HepG2 (cell line): Measurements from ENCODE around the gene LENEP. TPM values are rescaled to one million over a fixed set of nuclear protein-coding genes. Genes with fewer than 3 reads are reported as not detected.
A peak's percentile ranks its signal among the peaks of the same experiment; 100 is the strongest.

Experiments
- ASH2L ChIP-seq: fragments of 300-600, 200-600 bp; sonication (generic); IDR thresholded peaks from 2 replicates; pipeline ENCODE4 v1.7.0; 2017; ENCODE audit warnings: low read depth, mild to moderate bottlenecking, moderate library complexity, mixed read lengths, low read length; ENCODE audit not compliant: insufficient read length
- DR1 ChIP-seq: sonication (generic); formaldehyde crosslinking; IDR thresholded peaks from 2 replicates; pipeline ENCODE4 v1.8.0; 2021; ENCODE audit warnings: mild to moderate bottlenecking, missing genetic modification reagents, inconsistent platforms
- ETS1 ChIP-seq: sonication (generic); formaldehyde crosslinking; IDR thresholded peaks from 2 replicates; pipeline ENCODE4 v1.4.0; 2020; ENCODE audit warnings: missing genetic modification reagents
- FLYWCH1 ChIP-seq: sonication (generic); formaldehyde crosslinking; IDR thresholded peaks from 2 replicates; pipeline ENCODE4 v1.8.1; 2023; ENCODE audit warnings: mild to moderate bottlenecking, missing genetic modification reagents
- HDAC2 ChIP-seq: sonication (generic); formaldehyde crosslinking; IDR thresholded peaks from 2 replicates; pipeline ENCODE4 v1.4.0; 2020; ENCODE audit warnings: missing genetic modification reagents
- KDM5A ChIP-seq: fragments of 200-600 bp; sonication (generic); IDR thresholded peaks from 2 replicates; pipeline ENCODE4 v1.7.0; 2018; ENCODE audit warnings: antibody characterized with exemption, mild to moderate bottlenecking, low read length, borderline replicate concordance
- NR2C2 ChIP-seq: sonication (generic); formaldehyde crosslinking; IDR thresholded peaks from 2 replicates; pipeline ENCODE4 v1.4.0; 2020; ENCODE audit warnings: missing genetic modification reagents, mild to moderate bottlenecking, moderate library complexity, borderline replicate concordance
- PBX3 ChIP-seq: sonication (generic); formaldehyde crosslinking; IDR thresholded peaks from 2 replicates; pipeline ENCODE4 v1.8.1; 2023; ENCODE audit warnings: missing genetic modification reagents, inconsistent platforms, borderline replicate concordance
- POLR2AphosphoS2 ChIP-seq: IDR thresholded peaks from 2 replicates; pipeline ENCODE4 v1.6.1; 2011; ENCODE audit warnings: low read depth, low read length, improper control_type of control experiment
- SMC3 ChIP-seq: IDR thresholded peaks from 2 replicates; pipeline ENCODE4 v1.6.1; 2011; ENCODE audit warnings: low read length, improper control_type of control experiment
- SMYD3 ChIP-seq: sonication (generic); formaldehyde crosslinking; IDR thresholded peaks from 2 replicates; pipeline ENCODE4 v1.8.1; 2023; ENCODE audit warnings: mild to moderate bottlenecking, missing genetic modification reagents
- SP4 ChIP-seq: sonication (generic); formaldehyde crosslinking; IDR thresholded peaks from 2 replicates; pipeline ENCODE4 v1.8.1; 2023; ENCODE audit warnings: mild to moderate bottlenecking, missing genetic modification reagents
- ZBTB3 ChIP-seq: sonication (generic); formaldehyde crosslinking; IDR thresholded peaks from 2 replicates; pipeline ENCODE4 v1.4.0; 2020; ENCODE audit warnings: low read depth, mild to moderate bottlenecking, moderate library complexity, missing genetic modification reagents, borderline replicate concordance
- ZC3H4 ChIP-seq: sonication (generic); formaldehyde crosslinking; IDR thresholded peaks from 2 replicates; pipeline ENCODE4 v1.4.0; 2020; ENCODE audit warnings: missing genetic modification reagents, borderline replicate concordance
- ZNF10 ChIP-seq: sonication (generic); formaldehyde crosslinking; IDR thresholded peaks from 2 replicates; pipeline ENCODE4 v1.4.0; 2020; ENCODE audit warnings: mild to moderate bottlenecking, low read depth, missing genetic modification reagents, borderline replicate concordance
- ZNF124 ChIP-seq: sonication (generic); formaldehyde crosslinking; IDR thresholded peaks from 2 replicates; pipeline ENCODE4 v1.4.0; 2020; ENCODE audit warnings: missing genetic modification reagents
- ZNF274 ChIP-seq: sonication (generic); formaldehyde crosslinking; IDR thresholded peaks from 2 replicates; pipeline ENCODE4 v1.5.1; 2020; ENCODE audit warnings: mild to moderate bottlenecking, missing genetic modification reagents
- ZNF614 ChIP-seq: IDR thresholded peaks from 2 replicates; pipeline ENCODE4 v1.6.1; 2018; ENCODE audit warnings: missing biosample characterization, missing genetic modification reagents, inconsistent platforms, borderline replicate concordance
- ZNF691 ChIP-seq: sonication (generic); formaldehyde crosslinking; IDR thresholded peaks from 2 replicates; pipeline ENCODE4 v1.4.0; 2020; ENCODE audit warnings: missing genetic modification reagents, low read depth, mild to moderate bottlenecking, borderline replicate concordance
- ZSCAN20 ChIP-seq: sonication (generic); formaldehyde crosslinking; IDR thresholded peaks from 2 replicates; pipeline ENCODE4 v1.4.0; 2020; ENCODE audit warnings: missing genetic modification reagents, mild to moderate bottlenecking, borderline replicate concordance
- polyA plus RNA-seq, 8 experiments: library from polyadenylated mRNA; depleted of rRNA in 3 of 8; stranded (reverse) in 7 of 8; unstranded in 1 of 8; fragments of >200 nt; fragmentation: Illumina TruSeq in 4 of 8; extraction: Trizol in 4 of 8; gene quantifications; 2 replicates each; pipeline versions ENCODE4 v1.2.1 to v1.2.3, GENCODE V29; 2011 to 2016; ENCODE audit warnings: low read depth in 4 of 8, missing spikeins in 1 of 8, mixed read lengths in 1 of 8; ENCODE audit not compliant: insufficient read depth in 1 of 8
- total RNA-seq, 5 experiments: library from RNA; depleted of rRNA; stranded (reverse); fragments of >200 nt; fragmentation: Illumina TruSeq; extraction: Trizol; gene quantifications; 2 replicates each; pipeline ENCODE4 v1.2.3, GENCODE V29; 2016; ENCODE audit warnings: low read depth in 1 of 5
- TF ChIP-seq, protein P1 (sequence below): sonication (generic); formaldehyde crosslinking; IDR thresholded peaks from 2 replicates; pipeline ENCODE4 v1.5.0; 2020; ENCODE audit warnings: missing genetic modification reagents
- TF ChIP-seq, protein P2 (sequence below): sonication (generic); formaldehyde crosslinking; conservative IDR thresholded peaks from 2 replicates; pipeline ENCODE4 v1.5.0; 2020; ENCODE audit warnings: missing genetic modification reagents
- TF ChIP-seq, protein P3 (sequence below): sonication (generic); formaldehyde crosslinking; IDR thresholded peaks from 2 replicates; pipeline ENCODE4 v1.4.0; 2020; ENCODE audit warnings: mild to moderate bottlenecking, missing genetic modification reagents

LENEP gene
- total and polyA plus RNA-seq, 2 of the 13 experiments (the other 11 are each of a cell fraction or from before 2014, with no cell fraction given) = 0.29 TPM; not detected in 1

DNA sequence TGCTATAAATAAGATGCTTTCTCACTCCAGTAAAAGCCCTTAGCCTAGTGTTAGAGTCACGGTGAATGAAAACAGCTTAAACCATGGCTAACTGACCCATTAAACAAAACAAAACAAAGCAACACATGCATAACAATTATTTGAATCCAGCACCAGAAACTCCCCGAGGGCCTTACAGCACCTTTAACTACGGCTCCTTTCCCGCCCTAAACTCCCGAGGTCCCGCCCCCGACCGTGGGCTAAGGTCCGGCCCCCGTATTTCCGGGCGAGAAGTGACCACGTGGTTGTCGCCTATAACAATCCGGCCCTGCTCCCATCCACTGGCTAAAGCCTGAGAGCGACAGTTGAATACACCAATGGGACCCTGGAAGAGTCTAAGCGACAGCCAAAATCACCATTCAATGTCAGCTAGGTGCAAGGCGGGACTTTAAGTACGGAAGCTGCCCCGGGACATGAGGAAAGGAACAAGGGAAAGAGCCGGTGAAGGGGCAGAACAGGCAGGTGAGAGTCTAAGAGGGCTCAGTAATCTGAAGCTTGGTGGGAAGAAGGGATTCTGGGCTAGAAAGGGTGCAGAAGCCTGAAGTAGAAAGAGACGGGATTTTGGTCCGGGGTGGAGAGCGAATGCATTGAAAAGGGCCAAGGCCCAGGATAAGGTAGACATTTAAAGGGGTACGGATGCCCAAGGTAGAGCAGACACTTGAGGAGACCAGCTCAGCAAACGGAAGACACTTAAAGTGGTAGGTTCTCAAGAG lies 10.3 kb upstream of the LENEP start, which contains the start of gene FLAD1 (continued):
- TF ChIP-seq, protein P1, sequence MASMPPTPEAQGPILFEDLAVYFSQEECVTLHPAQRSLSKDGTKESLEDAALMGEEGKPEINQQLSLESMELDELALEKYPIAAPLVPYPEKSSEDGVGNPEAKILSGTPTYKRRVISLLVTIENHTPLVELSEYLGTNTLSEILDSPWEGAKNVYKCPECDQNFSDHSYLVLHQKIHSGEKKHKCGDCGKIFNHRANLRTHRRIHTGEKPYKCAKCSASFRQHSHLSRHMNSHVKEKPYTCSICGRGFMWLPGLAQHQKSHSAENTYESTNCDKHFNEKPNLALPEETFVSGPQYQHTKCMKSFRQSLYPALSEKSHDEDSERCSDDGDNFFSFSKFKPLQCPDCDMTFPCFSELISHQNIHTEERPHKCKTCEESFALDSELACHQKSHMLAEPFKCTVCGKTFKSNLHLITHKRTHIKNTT (CRISPR knock-in tag) = no peak
- TF ChIP-seq PBX3 (CRISPR knock-in tag) (peak; percentile 99), ETS1 (CRISPR knock-in tag) (no peak), SMC3 (no peak), ZSCAN20 (CRISPR knock-in tag) (no peak), ZC3H4 (CRISPR knock-in tag) (no peak), ZBTB3 (no peak), ZNF691 (CRISPR knock-in tag) (0 out of 2 replicates have a peak, but pooled peaks have one; percentile 47), POLR2AphosphoS2 (no peak), FLYWCH1 (CRISPR knock-in tag) (no peak), ZNF274 (CRISPR knock-in tag) (no peak), SMYD3 (no peak), ZNF124 (CRISPR knock-in tag) (peak; percentile 74; the same call in 1 of the 2 replicates), KDM5A (peak; percentile 76; the same call in 1 of the 2 replicates), ZNF614 (no peak), ASH2L (peak; percentile 84), NR2C2 (peak; percentile 64; the same call in 1 of the 2 replicates), HDAC2 (CRISPR knock-in tag) (peak; percentile 77; the same call in 1 of the 2 replicates), ZNF10 (CRISPR knock-in tag) (no peak), SP4 (CRISPR knock-in tag) (peak; percentile 37; the same call in 1 of the 2 replicates), DR1 (CRISPR knock-in tag) (peak; percentile 59)
- TF ChIP-seq, protein P2, sequence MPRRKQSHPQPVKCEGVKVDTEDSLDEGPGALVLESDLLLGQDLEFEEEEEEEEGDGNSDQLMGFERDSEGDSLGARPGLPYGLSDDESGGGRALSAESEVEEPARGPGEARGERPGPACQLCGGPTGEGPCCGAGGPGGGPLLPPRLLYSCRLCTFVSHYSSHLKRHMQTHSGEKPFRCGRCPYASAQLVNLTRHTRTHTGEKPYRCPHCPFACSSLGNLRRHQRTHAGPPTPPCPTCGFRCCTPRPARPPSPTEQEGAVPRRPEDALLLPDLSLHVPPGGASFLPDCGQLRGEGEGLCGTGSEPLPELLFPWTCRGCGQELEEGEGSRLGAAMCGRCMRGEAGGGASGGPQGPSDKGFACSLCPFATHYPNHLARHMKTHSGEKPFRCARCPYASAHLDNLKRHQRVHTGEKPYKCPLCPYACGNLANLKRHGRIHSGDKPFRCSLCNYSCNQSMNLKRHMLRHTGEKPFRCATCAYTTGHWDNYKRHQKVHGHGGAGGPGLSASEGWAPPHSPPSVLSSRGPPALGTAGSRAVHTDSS (CRISPR knock-in tag) = no peak
- TF ChIP-seq, protein P3, sequence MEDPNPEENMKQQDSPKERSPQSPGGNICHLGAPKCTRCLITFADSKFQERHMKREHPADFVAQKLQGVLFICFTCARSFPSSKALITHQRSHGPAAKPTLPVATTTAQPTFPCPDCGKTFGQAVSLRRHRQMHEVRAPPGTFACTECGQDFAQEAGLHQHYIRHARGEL (CRISPR knock-in tag) = no peak
